K562 (cell line): ENCODE results near the gene CCDC97. TPM values are rescaled to one million over a fixed set of nuclear protein-coding genes. Genes with fewer than 3 reads are reported as not detected.

ENCODE experiments used
- ATAC-seq: fragments of 200-7000 bp; cut with Tn5 transposase; 3 replicates; pipeline ENCODE4 v1.9.1; 2020; ENCODE audit warnings: moderate library complexity
- BruUV-seq: library from RNA; stranded (reverse); fragments of 400-500 nt; replicated peaks from 2 replicates; lab custom pipeline; 2021; lab: Mats Ljungman, UMichigan
- CTCF ChIA-PET: fragments of 300-600 bp; formaldehyde crosslinking; extraction: SDS; loops from one replicate; lab custom pipeline; 2021; ENCODE audit warnings: low intra/inter-chr PET ratio; lab: Yijun Ruan, JAX
- POLR2A ChIA-PET: fragments of 300-600, 350-650 bp; sonication (Branson Sonifier 250); formaldehyde crosslinking; extraction: SDS; loops from one replicate; lab custom pipeline; 2021; ENCODE audit warnings: antibody characterized with exemption, inconsistent platforms; lab: Yijun Ruan, JAX
- DNase-seq, 4 experiments: peaks; one replicate each; pipeline versions ENCODE4 v3.0.0 to v3.0.0-alpha.2; 2011 to 2018; ENCODE audit warnings: low spot score in 3 of 4, mixed read lengths in 3 of 4; ENCODE audit errors: extremely low read depth in 1 of 4
- FAIRE-seq: peaks from 2 replicates; lab custom pipeline; 2011; peaks lifted over from hg19 to GRCh38; lab: Jason Lieb, UNC
- H2AFZ ChIP-seq: 2 replicates; pipeline ENCODE4 v1.6.0; 2011; ENCODE audit warnings: low read depth, low read length, control low read depth, inconsistent platforms
- H3K27ac ChIP-seq: fragments of 200-600 bp; 3 replicates; pipeline ENCODE4 v1.8.0; 2011; ENCODE audit warnings: low read depth, mild to moderate bottlenecking, control low read depth, inconsistent platforms, low read length, moderate library complexity, mixed read lengths; ENCODE audit errors: extremely low read depth
- H3K27me3 ChIP-seq, 2 experiments: fragments of 300-600 bp in 1 of 2; 2 replicates in 1 of 2; 3 replicates in 1 of 2; pipeline versions ENCODE4 v1.6.0 to v1.8.0; 2011; ENCODE audit warnings: inconsistent platforms in 2 of 2, low read length in 2 of 2, mild to moderate bottlenecking in 1 of 2, mixed read lengths in 1 of 2, moderate library complexity in 1 of 2; ENCODE audit not compliant: control insufficient read depth in 2 of 2, insufficient read depth in 2 of 2
- H3K36me3 ChIP-seq: fragments of 300-600 bp; 3 replicates; pipeline ENCODE4 v1.8.0; 2011; ENCODE audit warnings: mild to moderate bottlenecking, low read length, inconsistent platforms; ENCODE audit not compliant: control insufficient read depth, insufficient read depth
- H3K4me1 ChIP-seq, 2 experiments: fragments of 200-600 bp in 1 of 2; replicated peaks in 1 of 2; 2 replicates in 1 of 2; 3 replicates in 1 of 2; pipeline versions ENCODE4 v1.5.1 to v1.8.0; 2011; ENCODE audit warnings: inconsistent platforms in 2 of 2, low read length in 2 of 2, mild to moderate bottlenecking in 1 of 2, mixed read lengths in 1 of 2, moderate library complexity in 1 of 2; ENCODE audit not compliant: control insufficient read depth in 2 of 2, insufficient read depth in 2 of 2
- H3K4me2 ChIP-seq: 2 replicates; pipeline ENCODE4 v1.6.1; 2011; ENCODE audit warnings: low read length, control low read depth, inconsistent platforms, mixed read lengths; ENCODE audit not compliant: insufficient read depth
- H3K4me3 ChIP-seq: fragments of 200-600 bp; sonication (generic), shearing (Covaris generic); 2 replicates; pipeline ENCODE4 v1.5.1; 2016; ENCODE audit warnings: control low read depth, inconsistent platforms
- H3K79me2 ChIP-seq: fragments of 200-600 bp; 3 replicates; pipeline ENCODE4 v1.8.0; 2011; ENCODE audit warnings: low read length, inconsistent platforms; ENCODE audit not compliant: control insufficient read depth, insufficient read depth
- H3K9ac ChIP-seq, 2 experiments: 2 replicates each; pipeline versions ENCODE4 v1.6.0 to v1.6.1; 2011; ENCODE audit warnings: low read depth in 2 of 2, low read length in 2 of 2, control low read depth in 1 of 2, inconsistent platforms in 1 of 2, mild to moderate bottlenecking in 1 of 2, mixed read lengths in 1 of 2; ENCODE audit not compliant: insufficient read depth in 1 of 2
- H3K9me1 ChIP-seq: one replicate; pipeline ENCODE4 v1.6.0; 2011; ENCODE audit warnings: inconsistent platforms, mild to moderate bottlenecking, low read length, moderate library complexity; ENCODE audit not compliant: control insufficient read depth, insufficient read depth
- H3K9me3 ChIP-seq: replicated peaks from 2 replicates; pipeline ENCODE4 v1.5.1; 2011; ENCODE audit warnings: low read depth, low read length, inconsistent platforms; ENCODE audit not compliant: control insufficient read depth, insufficient read depth
- H4K20me1 ChIP-seq: replicated peaks from 2 replicates; pipeline ENCODE4 v1.6.1; 2011; ENCODE audit warnings: low read length, inconsistent platforms, mixed read lengths; ENCODE audit not compliant: control insufficient read depth, insufficient read depth
- BCL6 ChIP-seq: fragments of 250-450 bp; sonication (Bioruptor Pico); IDR thresholded peaks from 2 replicates; pipeline ENCODE4 v1.4.0; 2020
- CBX5 ChIP-seq: IDR thresholded peaks from 2 replicates; pipeline ENCODE4 v1.6.1; 2014; ENCODE audit warnings: low read depth, borderline replicate concordance
- CHD4 ChIP-seq: fragments of 200-600 bp; sonication (generic); IDR thresholded peaks from 3 replicates; pipeline ENCODE4 v1.6.1; 2012; ENCODE audit warnings: low read depth, mild to moderate bottlenecking, mixed read lengths, low read length, inconsistent platforms; ENCODE audit not compliant: insufficient read depth, insufficient replicate concordance, poor library complexity, severe bottlenecking
- COPS2 ChIP-seq: fragments of 450-650 bp; conservative IDR thresholded peaks from 2 replicates; pipeline ENCODE4 v1.6.1; 2016; ENCODE audit warnings: mild to moderate bottlenecking, moderate library complexity
- KLF10 ChIP-seq: fragments of 250-450 bp; sonication (Bioruptor Pico); IDR thresholded peaks from 2 replicates; pipeline ENCODE4 v1.6.1; 2021; ENCODE audit warnings: matching md5 sums
- POLR2A ChIP-seq: fragments of 450-650 bp; conservative IDR thresholded peaks from 2 replicates; pipeline ENCODE4 v1.6.1; 2016
- POLR2G ChIP-seq: fragments of 200-400 bp; formaldehyde crosslinking; IDR thresholded peaks from 2 replicates; pipeline ENCODE4 v1.6.1; 2017; ENCODE audit warnings: low read depth, mild to moderate bottlenecking, antibody characterized with exemption, low read length, moderate library complexity
- PRPF4 ChIP-seq: fragments of 200-400 bp; formaldehyde crosslinking; IDR thresholded peaks from one replicate; pipeline ENCODE4 v1.6.1; 2017; ENCODE audit warnings: low read length, low read depth, mild to moderate bottlenecking; ENCODE audit not compliant: insufficient read depth, poor library complexity, severe bottlenecking
- PTRF ChIP-seq: fragments of 450-650 bp; IDR thresholded peaks from 2 replicates; pipeline ENCODE4 v1.6.1; 2016; ENCODE audit warnings: mild to moderate bottlenecking, missing genetic modification characterization, missing compliant biosample characterization
- PURB ChIP-seq: sonication (generic); formaldehyde crosslinking; IDR thresholded peaks from 2 replicates; pipeline ENCODE4 v1.9.0; 2021; ENCODE audit warnings: low read depth, mild to moderate bottlenecking, missing genetic modification reagents
- STAG1 ChIP-seq: sonication (generic); formaldehyde crosslinking; IDR thresholded peaks from 2 replicates; pipeline ENCODE4 v1.5.0; 2020; ENCODE audit warnings: missing genetic modification reagents, borderline replicate concordance
- SUPT5H ChIP-seq: fragments of 450-650 bp; IDR thresholded peaks from 2 replicates; pipeline ENCODE4 v1.6.1; 2016
- WGBS: fragments of 100-300 bp; shearing (Covaris generic); methylation state at CpG from one replicate; pipeline ENCODE4 v1.1.6; 2016; ENCODE audit warnings: low coverage, mixed read lengths; ENCODE audit not compliant: insufficient coverage; ENCODE audit errors: missing lambda C conversion rate; 5-methylcytosine and 5-hydroxymethylcytosine counted together
- in situ Hi-C: fragments of 300-500 bp; cut with MboI; formaldehyde crosslinking; loops from 4 replicates; pipeline ENCODE4 v1.15.0; 2018; ENCODE audit warnings: inconsistent platforms, mixed read lengths
- intact Hi-C: fragments of 100-400 bp; cut with micrococcal nuclease; formaldehyde crosslinking; loops from 2 replicates; pipeline ENCODE4 v1.14.2; 2022
- polyA plus RNA-seq, 8 experiments: library from polyadenylated mRNA; depleted of rRNA in 4 of 8; stranded (reverse) in 5 of 8; unstranded in 3 of 8; fragments of >200 nt; fragmentation: Nextera tagmentation in 2 of 8; fragmentation: Illumina TruSeq in 1 of 8; extraction: Ambion mirVana in 2 of 8; extraction: Trizol in 1 of 8; gene quantifications; 2 replicates each; pipeline versions ENCODE4 v1.2.1 to v1.2.3, GENCODE V29; 2011 to 2014; ENCODE audit warnings: inconsistent platforms in 1 of 8, missing spikeins in 1 of 8
- total RNA-seq, 7 experiments: library from RNA; depleted of rRNA in 6 of 7; stranded (reverse); fragments of >200 nt in 6 of 7; fragmentation: Illumina TruSeq in 2 of 7; extraction: Trizol in 2 of 7; gene quantifications; 2 replicates each; pipeline versions ENCODE4 v1.2.1 to v1.2.3, GENCODE V29; 2011 to 2021; ENCODE audit warnings: low replicate concordance in 1 of 7
- TF ChIP-seq, protein P1 (sequence below): fragments of 250-450 bp; sonication (Bioruptor Pico); IDR thresholded peaks from 2 replicates; pipeline ENCODE4 v1.5.0; 2020; ENCODE audit warnings: mild to moderate bottlenecking, borderline replicate concordance
- TF ChIP-seq, protein P2 (sequence below), 2 experiments: fragments of 150-350 bp in 1 of 2; IDR thresholded peaks; 2 replicates each; pipeline ENCODE4 v1.6.1; 2012 to 2016; ENCODE audit warnings: low read depth in 2 of 2, low read length in 2 of 2, mild to moderate bottlenecking in 1 of 2, moderate library complexity in 1 of 2

CCDC97 gene
- total and polyA plus RNA-seq, 9 of the 15 experiments (the other 6 are each of a cell fraction or from before 2014, with no cell fraction given): 0.60 to 16.5 (median 7.0) TPM

DNA sequence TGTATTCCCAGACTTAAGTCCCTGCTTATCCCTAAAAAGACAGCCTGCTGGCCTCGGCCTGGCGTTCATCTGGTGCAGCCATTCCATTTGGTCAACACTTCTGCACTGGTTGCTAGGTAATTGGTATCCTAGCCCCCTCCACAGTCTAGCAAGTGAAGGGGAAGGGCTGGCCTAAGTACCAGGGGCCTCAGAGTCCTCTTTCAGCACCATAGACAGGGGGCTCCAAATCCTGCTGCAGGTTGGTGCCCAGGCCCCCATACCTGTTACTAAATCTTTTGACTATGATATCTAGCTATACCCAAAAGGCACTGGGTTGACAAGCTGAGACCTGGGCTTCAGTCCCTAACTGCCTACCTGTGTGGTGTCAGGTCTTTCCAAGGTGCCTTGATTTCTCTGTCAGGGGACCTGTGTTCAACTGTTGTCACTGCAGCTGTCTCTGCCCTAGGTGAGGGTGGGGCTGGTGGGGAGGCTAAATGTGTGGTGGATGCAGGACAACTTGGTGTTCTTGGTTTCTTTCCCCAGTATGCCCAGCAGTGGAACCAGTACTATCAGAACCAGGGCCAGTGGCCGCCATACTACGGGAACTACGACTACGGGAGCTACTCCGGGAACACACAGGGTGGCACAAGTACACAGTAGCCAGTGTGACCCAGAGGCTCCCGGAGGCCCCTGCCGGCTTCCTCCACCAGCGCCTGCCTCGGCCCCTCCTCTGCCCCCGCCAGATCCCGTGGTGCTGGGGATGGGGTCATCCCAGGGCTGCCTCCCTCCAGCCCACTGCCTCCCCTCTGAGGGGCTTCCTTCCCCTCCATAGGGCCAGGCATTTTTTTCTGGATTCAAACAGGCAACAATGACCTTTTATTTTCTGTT, 3.8 kb upstream of the CCDC97 start:
- H3K4me3 ChIP-seq: no peak overlapping the region
- CTCF ChIA-PET: no interaction called here
- H4K20me1 ChIP-seq: peaks cover 7% of the 10 kb centered on the region; the same call in 1 of the 2 replicates
- H3K9me1 ChIP-seq: no peaks in the 10 kb centered on the region
- peaks cover 71% of the 10 kb centered on the region for H3K36me3 ChIP-seq
- no peak for ATAC-seq
- in situ Hi-C loops: loop anchor here (25.0 kb wide), 1 partner anchor 256 kb away; no protein-coding TSS in a partner anchor
- no peaks in the 10 kb centered on the region for H3K27me3 ChIP-seq
- no peak overlapping the region for H3K27ac ChIP-seq
- no peak for FAIRE-seq
- no peak overlapping the region for H2AFZ ChIP-seq
- peaks cover 11 to 12% of the 10 kb centered on the region in 2 experiments; a peak in 4 of 5 replicates for H3K4me1 ChIP-seq
- 97% methylated on average over 9 of the region's 13 CpGs for WGBS
- peaks cover 14% of the 10 kb centered on the region for H3K79me2 ChIP-seq
- DNase-seq: no peak
- no peak overlapping the region for H3K4me2 ChIP-seq
- BruUV-seq: no TSS peak
- no peak overlapping the region for H3K9ac ChIP-seq
- intact Hi-C loops: loop anchor here (5.0 kb wide), 2 partner anchors 46 to 104 kb away; partner anchors contain the start of gene TGFB1
- H3K9me3 ChIP-seq: no peaks in the 10 kb centered on the region
- POLR2A ChIA-PET: interaction anchor here (0.6 to 1.0 kb wide), 4 partner anchors 19 to 120 kb away, joined by 3 to 5 read pairs (median 4); partner anchors contain the start of gene HNRNPUL1
- TF ChIP-seq STAG1 (CRISPR knock-in tag) (no peak), COPS2 (no peak), SUPT5H (0 out of 2 replicates have a peak, but pooled peaks have one; percentile 11), POLR2G (peak; percentile 48; the same call in 1 of the 2 replicates), PRPF4 (no peak), CBX5 (no peak), PTRF (tag) (no peak), BCL6 (CRISPR knock-in tag) (no peak), POLR2A (0 out of 2 replicates have a peak, but pooled peaks have one; percentile 8), KLF10 (CRISPR knock-in tag) (no peak), PURB (CRISPR knock-in tag) (no peak), CHD4 (no peak)
- TF ChIP-seq, protein P1, sequence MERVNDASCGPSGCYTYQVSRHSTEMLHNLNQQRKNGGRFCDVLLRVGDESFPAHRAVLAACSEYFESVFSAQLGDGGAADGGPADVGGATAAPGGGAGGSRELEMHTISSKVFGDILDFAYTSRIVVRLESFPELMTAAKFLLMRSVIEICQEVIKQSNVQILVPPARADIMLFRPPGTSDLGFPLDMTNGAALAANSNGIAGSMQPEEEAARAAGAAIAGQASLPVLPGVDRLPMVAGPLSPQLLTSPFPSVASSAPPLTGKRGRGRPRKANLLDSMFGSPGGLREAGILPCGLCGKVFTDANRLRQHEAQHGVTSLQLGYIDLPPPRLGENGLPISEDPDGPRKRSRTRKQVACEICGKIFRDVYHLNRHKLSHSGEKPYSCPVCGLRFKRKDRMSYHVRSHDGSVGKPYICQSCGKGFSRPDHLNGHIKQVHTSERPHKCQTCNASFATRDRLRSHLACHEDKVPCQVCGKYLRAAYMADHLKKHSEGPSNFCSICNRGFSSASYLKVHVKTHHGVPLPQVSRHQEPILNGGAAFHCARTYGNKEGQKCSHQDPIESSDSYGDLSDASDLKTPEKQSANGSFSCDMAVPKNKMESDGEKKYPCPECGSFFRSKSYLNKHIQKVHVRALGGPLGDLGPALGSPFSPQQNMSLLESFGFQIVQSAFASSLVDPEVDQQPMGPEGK (CRISPR knock-in tag): no peak
- TF ChIP-seq, protein P2, sequence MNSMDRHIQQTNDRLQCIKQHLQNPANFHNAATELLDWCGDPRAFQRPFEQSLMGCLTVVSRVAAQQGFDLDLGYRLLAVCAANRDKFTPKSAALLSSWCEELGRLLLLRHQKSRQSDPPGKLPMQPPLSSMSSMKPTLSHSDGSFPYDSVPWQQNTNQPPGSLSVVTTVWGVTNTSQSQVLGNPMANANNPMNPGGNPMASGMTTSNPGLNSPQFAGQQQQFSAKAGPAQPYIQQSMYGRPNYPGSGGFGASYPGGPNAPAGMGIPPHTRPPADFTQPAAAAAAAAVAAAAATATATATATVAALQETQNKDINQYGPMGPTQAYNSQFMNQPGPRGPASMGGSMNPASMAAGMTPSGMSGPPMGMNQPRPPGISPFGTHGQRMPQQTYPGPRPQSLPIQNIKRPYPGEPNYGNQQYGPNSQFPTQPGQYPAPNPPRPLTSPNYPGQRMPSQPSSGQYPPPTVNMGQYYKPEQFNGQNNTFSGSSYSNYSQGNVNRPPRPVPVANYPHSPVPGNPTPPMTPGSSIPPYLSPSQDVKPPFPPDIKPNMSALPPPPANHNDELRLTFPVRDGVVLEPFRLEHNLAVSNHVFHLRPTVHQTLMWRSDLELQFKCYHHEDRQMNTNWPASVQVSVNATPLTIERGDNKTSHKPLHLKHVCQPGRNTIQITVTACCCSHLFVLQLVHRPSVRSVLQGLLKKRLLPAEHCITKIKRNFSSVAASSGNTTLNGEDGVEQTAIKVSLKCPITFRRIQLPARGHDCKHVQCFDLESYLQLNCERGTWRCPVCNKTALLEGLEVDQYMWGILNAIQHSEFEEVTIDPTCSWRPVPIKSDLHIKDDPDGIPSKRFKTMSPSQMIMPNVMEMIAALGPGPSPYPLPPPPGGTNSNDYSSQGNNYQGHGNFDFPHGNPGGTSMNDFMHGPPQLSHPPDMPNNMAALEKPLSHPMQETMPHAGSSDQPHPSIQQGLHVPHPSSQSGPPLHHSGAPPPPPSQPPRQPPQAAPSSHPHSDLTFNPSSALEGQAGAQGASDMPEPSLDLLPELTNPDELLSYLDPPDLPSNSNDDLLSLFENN (IDR thresholded peaks at IDR 0.05; ENCODE audit: low read depth in 2 of 2, low read length in 2 of 2): no peak
